A673 (cell line): ENCODE measurements around the gene FBXO45. TPM values are rescaled to one million over a fixed set of nuclear protein-coding genes. Genes with fewer than 3 reads are reported as not detected.

ENCODE experiments used
- BruUV-seq: library from RNA; stranded (reverse); fragments of 400-500 nt; replicated peaks from 2 replicates; lab custom pipeline; 2021; lab: Mats Ljungman, UMichigan
- CTCF ChIA-PET: fragments of 300-600 bp; sonication (Branson Sonifier 250); formaldehyde crosslinking; loops from one replicate; lab custom pipeline; 2022; ENCODE audit warnings: antibody characterized with exemption; lab: Charles Lee
- POLR2A ChIA-PET: fragments of 300-600 bp; sonication (Branson Sonifier 250); formaldehyde crosslinking; loops from one replicate; lab custom pipeline; 2022; ENCODE audit warnings: antibody characterized with exemption; ENCODE audit not compliant: low non-redundant PET; lab: Charles Lee
- DNase-seq: peaks from one replicate; pipeline ENCODE4 v3.0.0-alpha.2; 2015; ENCODE audit warnings: low spot score
- H3K27ac ChIP-seq: fragments of 200-600 bp; sonication (generic); 2 replicates; pipeline ENCODE4 v1.5.1; 2016; ENCODE audit warnings: mixed run types, low read depth, mild to moderate bottlenecking, mixed read lengths, antibody characterized with exemption, low read length; ENCODE audit not compliant: poor library complexity, severe bottlenecking
- H3K27me3 ChIP-seq: fragments of 200-600 bp; sonication (generic); replicated peaks from 2 replicates; pipeline ENCODE4 v1.6.1; 2017; ENCODE audit warnings: mixed run types, low read depth, mild to moderate bottlenecking, mixed read lengths, antibody characterized with exemption, low read length; ENCODE audit not compliant: insufficient read depth, poor library complexity
- H3K36me3 ChIP-seq: fragments of 200-600 bp; sonication (generic); 2 replicates; pipeline ENCODE4 v1.6.1; 2016; ENCODE audit warnings: mixed run types, mild to moderate bottlenecking, mixed read lengths, antibody characterized with exemption, low read length; ENCODE audit not compliant: insufficient read depth, poor library complexity, severe bottlenecking
- H3K4me1 ChIP-seq: fragments of 200-600 bp; sonication (generic); 2 replicates; pipeline ENCODE4 v1.6.1; 2017; ENCODE audit warnings: mixed run types, mild to moderate bottlenecking, mixed read lengths, antibody characterized with exemption, low read length; ENCODE audit not compliant: insufficient read depth, poor library complexity, severe bottlenecking
- H3K4me3 ChIP-seq: fragments of 200-600 bp; sonication (generic); 2 replicates; pipeline ENCODE4 v1.5.1; 2016; ENCODE audit warnings: low read depth, mixed run types, mild to moderate bottlenecking, mixed read lengths, low read length; ENCODE audit not compliant: poor library complexity, severe bottlenecking
- H3K9me3 ChIP-seq: fragments of 200-600 bp; sonication (generic); 2 replicates; pipeline ENCODE4 v1.6.1; 2016; ENCODE audit warnings: mixed run types, low read depth, mild to moderate bottlenecking, mixed read lengths, antibody characterized with exemption, low read length; ENCODE audit not compliant: poor library complexity, severe bottlenecking
- EZH2 ChIP-seq: fragments of 200-600 bp; sonication (generic); IDR thresholded peaks from 2 replicates; pipeline ENCODE4 v1.6.1; 2017; ENCODE audit warnings: borderline replicate concordance, low read depth, mild to moderate bottlenecking, mixed read lengths, antibody characterized with exemption, low read length; ENCODE audit not compliant: poor library complexity, severe bottlenecking
- intact Hi-C: fragments of 100-400 bp; cut with micrococcal nuclease; formaldehyde crosslinking; loops from one replicate; pipeline ENCODE4 v1.10.0; 2022; ENCODE audit not compliant: unreplicated experiment
- total RNA-seq: library from RNA; stranded (reverse); gene quantifications from 2 replicates; pipeline ENCODE4 v1.2.3, GENCODE V29; 2021
- TF ChIP-seq, protein P1 (sequence below): fragments of 300-800, 200-600 bp; sonication (generic); conservative IDR thresholded peaks from 2 replicates; pipeline ENCODE4 v1.5.1; 2017; ENCODE audit warnings: low read depth, mild to moderate bottlenecking, antibody characterized with exemption, low read length, moderate library complexity, mixed read lengths

Gene FBXO45
- total RNA-seq, 1 experiment from 2014 or later: 23.0 TPM

- intact Hi-C loops: no loop called here
- POLR2A ChIA-PET: no interaction called here
These were observed 63.7 kb downstream of the FBXO45 start for GRCh38 chr3:196632046-196632751.

DNA sequence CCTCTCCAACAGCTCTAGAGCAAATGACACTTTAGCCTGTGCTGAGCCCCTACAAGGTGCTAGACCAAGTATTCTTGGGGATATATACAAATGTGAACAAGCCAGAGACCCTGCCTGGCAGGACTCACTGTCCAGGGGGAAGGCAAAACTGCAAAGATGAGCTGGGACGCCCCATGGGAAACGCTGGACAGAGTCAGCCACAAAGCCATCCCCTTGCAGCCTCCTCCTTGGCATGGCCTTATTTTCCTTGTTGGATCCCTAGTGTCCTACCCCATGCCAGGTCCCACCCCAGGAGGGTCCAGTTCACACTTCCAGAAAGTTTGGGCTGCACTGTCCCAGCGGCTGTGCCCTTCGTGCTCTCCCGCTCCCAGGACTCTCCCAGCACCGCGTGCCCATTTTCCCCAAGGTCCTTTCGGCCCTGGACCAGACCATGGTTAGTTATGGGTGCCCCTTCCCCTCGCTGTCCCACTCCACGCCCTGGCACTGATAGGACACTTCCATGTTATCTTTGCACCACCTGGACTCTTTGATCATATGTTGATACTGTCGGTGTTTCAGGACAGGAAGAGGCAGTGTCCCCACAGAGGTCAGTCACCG, 65.2 kb downstream of the FBXO45 start:
- Histone ChIP-seq H3K4me1 (peaks cover 8% of the 10 kb centered on the region), H3K27ac (no peak overlapping the region), H3K9me3 (no peaks in the 10 kb centered on the region), H3K4me3 (no peak overlapping the region), H3K27me3 (no peaks in the 10 kb centered on the region), H3K36me3 (no peaks in the 10 kb centered on the region)
- ChIA-PET POLR2A (no interaction called here), CTCF (no interaction called here)
- intact Hi-C loops: no loop called here
- no TSS peak for BruUV-seq
- no peak for TF ChIP-seq EZH2
- DNase-seq: no peak

More at GRCh38 chr3:196632046-196632751, 63.7 kb downstream of the FBXO45 start:
- Histone ChIP-seq H3K27me3 (no peaks in the 10 kb centered on the region), H3K9me3 (no peaks in the 10 kb centered on the region), H3K4me1 (peaks cover 8% of the 10 kb centered on the region), H3K36me3 (no peaks in the 10 kb centered on the region), H3K27ac (peak overlapping the region; percentile 94), H3K4me3 (peak overlapping the region; percentile 64)
- TSS peak; percentile 79 for BruUV-seq
- CTCF ChIA-PET: interaction anchor here (0.5 kb wide), 1 partner anchor 626 kb away, joined by 3 read pairs; no protein-coding TSS in a partner anchor
- peak; percentile 92 for DNase-seq
- TF ChIP-seq, protein P1, sequence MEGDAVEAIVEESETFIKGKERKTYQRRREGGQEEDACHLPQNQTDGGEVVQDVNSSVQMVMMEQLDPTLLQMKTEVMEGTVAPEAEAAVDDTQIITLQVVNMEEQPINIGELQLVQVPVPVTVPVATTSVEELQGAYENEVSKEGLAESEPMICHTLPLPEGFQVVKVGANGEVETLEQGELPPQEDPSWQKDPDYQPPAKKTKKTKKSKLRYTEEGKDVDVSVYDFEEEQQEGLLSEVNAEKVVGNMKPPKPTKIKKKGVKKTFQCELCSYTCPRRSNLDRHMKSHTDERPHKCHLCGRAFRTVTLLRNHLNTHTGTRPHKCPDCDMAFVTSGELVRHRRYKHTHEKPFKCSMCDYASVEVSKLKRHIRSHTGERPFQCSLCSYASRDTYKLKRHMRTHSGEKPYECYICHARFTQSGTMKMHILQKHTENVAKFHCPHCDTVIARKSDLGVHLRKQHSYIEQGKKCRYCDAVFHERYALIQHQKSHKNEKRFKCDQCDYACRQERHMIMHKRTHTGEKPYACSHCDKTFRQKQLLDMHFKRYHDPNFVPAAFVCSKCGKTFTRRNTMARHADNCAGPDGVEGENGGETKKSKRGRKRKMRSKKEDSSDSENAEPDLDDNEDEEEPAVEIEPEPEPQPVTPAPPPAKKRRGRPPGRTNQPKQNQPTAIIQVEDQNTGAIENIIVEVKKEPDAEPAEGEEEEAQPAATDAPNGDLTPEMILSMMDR: no peak; the same call in 1 of the 2 replicates
- no peak for TF ChIP-seq EZH2

DNA sequence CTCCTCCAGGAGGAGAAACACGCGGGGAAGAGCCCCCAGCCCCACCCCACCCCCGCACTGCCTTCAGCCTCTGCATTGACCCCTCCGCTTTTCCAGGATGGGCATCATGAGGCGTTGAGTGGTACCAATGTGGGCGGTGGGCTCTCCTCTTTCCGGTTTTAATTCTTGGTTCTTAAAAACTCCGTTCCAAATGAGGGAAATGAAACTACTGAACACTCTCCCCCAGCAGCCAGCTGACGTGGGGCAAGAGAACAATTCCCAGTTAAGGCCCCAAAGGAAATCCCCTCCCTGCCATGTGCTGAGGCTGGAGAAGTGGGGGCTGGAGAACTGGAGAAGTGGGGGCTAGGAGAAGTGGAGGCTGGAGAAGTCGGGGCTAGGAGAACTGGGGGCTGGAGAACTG, 65.8 kb downstream of the FBXO45 start:
- TF ChIP-seq, protein P1: no peak
- no peak for TF ChIP-seq EZH2

More for the DNA sequence above, 65.8 kb downstream of the FBXO45 start:
- Histone ChIP-seq H3K4me1 (peaks cover 8% of the 10 kb centered on the region), H3K36me3 (no peaks in the 10 kb centered on the region), H3K27ac (no peak overlapping the region), H3K27me3 (no peaks in the 10 kb centered on the region), H3K4me3 (no peak overlapping the region), H3K9me3 (no peaks in the 10 kb centered on the region)
- POLR2A ChIA-PET: no interaction called here
- intact Hi-C loops: no loop called here
- no TSS peak for BruUV-seq
- DNase-seq: no peak
- CTCF ChIA-PET: no interaction called here
